ENCODE results near the gene EHBP1. TPM values are rescaled to one million over a fixed set of nuclear protein-coding genes. Genes with fewer than 3 reads are reported as not detected.

Gene EHBP1
- polyA plus RNA-seq, 1 of the 3 experiments (the other 2 are of a cell fraction), result 62.7 TPM

DNA sequence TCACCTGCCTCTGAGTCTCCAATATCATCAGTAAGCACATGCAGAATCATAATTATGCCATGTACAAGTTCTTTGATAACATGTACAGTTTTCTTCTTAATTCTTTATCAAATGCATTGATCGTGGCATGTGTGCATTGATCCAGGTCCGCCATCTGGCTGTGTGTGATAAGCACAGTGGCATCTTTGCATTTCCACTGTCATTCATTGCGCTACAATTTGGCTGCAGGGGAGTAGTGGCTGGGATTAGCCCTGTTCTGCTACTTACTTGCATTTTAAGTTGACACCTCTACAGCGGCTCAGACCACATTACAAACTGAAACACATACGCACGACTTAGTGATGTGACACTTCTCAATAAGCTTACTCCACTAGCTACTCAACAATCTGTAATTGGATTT is 261.5 kb downstream of the EHBP1 start:
- Histone ChIP-seq H3F3A (replicated peaks; ENCODE audit: insufficient read depth) (no peaks in the 10 kb centered on the region), H3K36me3 (replicated peaks in 1 of 2; ENCODE audit: control insufficient read depth in 1 of 2, insufficient read depth in 2 of 2, low read length in 1 of 2) (peaks cover 23 to 48% of the 10 kb centered on the region in 2 experiments), H4K20me1 (ENCODE audit: insufficient read depth) (no peaks in the 10 kb centered on the region), H3K79me2 (ENCODE audit: insufficient read depth) (no peaks in the 10 kb centered on the region), H3K9me3 (no peaks in the 10 kb centered on the region), H3K4me3 (ENCODE audit: low read depth in 2 of 2, low read length in 1 of 2) (no peak overlapping the region), H3K9ac (no peak overlapping the region), H3K4me2 (no peak overlapping the region), H3K9me2 (no peaks in the 10 kb centered on the region), H3K27me3 (ENCODE audit: insufficient read depth) (no peaks in the 10 kb centered on the region), H3K27ac (ENCODE audit: low read depth in 2 of 2, low read length in 1 of 2) (no peak overlapping the region), H3K4me1 (ENCODE audit: control insufficient read depth in 1 of 2, insufficient read depth in 2 of 2, low read depth in 1 of 2, low read length in 1 of 2) (no peaks in the 10 kb centered on the region; a peak in 2 of 4 replicates), H2AFZ (ENCODE audit: low read depth) (no peak overlapping the region)
- WGBS (ENCODE audit: low lambda C conversion rate), result 91% methylated on average over 6 of the region's 6 CpGs
- CTCF ChIA-PET, result no interaction called here
- peak; percentile 56 for TF ChIP-seq GATA2 (CRISPR knock-in tag; IDR thresholded peaks at IDR 0.05)
- TF ChIP-seq, protein P1, sequence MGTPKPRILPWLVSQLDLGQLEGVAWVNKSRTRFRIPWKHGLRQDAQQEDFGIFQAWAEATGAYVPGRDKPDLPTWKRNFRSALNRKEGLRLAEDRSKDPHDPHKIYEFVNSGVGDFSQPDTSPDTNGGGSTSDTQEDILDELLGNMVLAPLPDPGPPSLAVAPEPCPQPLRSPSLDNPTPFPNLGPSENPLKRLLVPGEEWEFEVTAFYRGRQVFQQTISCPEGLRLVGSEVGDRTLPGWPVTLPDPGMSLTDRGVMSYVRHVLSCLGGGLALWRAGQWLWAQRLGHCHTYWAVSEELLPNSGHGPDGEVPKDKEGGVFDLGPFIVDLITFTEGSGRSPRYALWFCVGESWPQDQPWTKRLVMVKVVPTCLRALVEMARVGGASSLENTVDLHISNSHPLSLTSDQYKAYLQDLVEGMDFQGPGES (IDR thresholded peaks at IDR 0.05; ENCODE audit: low read depth, low read length), result no peak
- DNase-seq, result peak; percentile 11
- POLR2A ChIA-PET, result no interaction called here

DNA sequence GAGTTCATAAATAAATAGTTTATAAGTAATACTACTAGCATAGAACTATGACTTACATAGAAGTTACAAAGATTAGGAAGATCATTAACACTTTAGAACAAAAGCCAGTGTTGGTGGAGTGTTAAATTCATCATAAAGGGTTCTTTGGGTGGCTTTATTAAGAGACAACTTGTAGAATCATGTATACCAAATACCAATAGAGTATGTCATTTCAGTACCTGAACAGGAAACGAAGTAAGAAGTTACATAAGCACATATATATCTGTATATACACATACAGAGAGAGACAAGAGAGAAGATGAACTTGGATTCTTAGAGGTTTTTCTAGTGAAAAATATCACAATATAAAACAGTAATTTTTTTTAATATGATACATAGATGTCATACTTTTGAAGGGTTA is 262.7 kb downstream of the EHBP1 start:
- ChIA-PET CTCF (no interaction called here), POLR2A (no interaction called here)
- TF ChIP-seq TEAD4 (IDR thresholded peaks at IDR 0.05; ENCODE audit: borderline replicate concordance, insufficient read depth) (no peak), TAF1 (IDR thresholded peaks at IDR 0.05; ENCODE audit: borderline replicate concordance, low read depth, low read length) (no peak), MEF2A (IDR thresholded peaks at IDR 0.05; ENCODE audit: borderline replicate concordance, low read depth) (no peak), MXI1 (IDR thresholded peaks at IDR 0.05; ENCODE audit: low read depth, low read length) (no peak), POLR2AphosphoS5 (IDR thresholded peaks at IDR 0.05; ENCODE audit: low read depth, low read length) (no peak), NRF1 (IDR thresholded peaks at IDR 0.05; ENCODE audit: low read depth, low read length) (no peak), NFIC (IDR thresholded peaks at IDR 0.05; ENCODE audit: borderline replicate concordance) (no peak), SMC3 (IDR thresholded peaks at IDR 0.05; ENCODE audit: low read depth, low read length) (no peak), RFX5 (IDR thresholded peaks at IDR 0.05; ENCODE audit: low read length) (no peak), FOXJ3 (CRISPR knock-in tag; IDR thresholded peaks at IDR 0.05) (no peak)
- TF ChIP-seq, protein P2, sequence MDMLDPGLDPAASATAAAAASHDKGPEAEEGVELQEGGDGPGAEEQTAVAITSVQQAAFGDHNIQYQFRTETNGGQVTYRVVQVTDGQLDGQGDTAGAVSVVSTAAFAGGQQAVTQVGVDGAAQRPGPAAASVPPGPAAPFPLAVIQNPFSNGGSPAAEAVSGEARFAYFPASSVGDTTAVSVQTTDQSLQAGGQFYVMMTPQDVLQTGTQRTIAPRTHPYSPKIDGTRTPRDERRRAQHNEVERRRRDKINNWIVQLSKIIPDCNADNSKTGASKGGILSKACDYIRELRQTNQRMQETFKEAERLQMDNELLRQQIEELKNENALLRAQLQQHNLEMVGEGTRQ (IDR thresholded peaks at IDR 0.05; ENCODE audit: borderline replicate concordance, low read depth, low read length), result no peak
- TF ChIP-seq, protein P3, sequence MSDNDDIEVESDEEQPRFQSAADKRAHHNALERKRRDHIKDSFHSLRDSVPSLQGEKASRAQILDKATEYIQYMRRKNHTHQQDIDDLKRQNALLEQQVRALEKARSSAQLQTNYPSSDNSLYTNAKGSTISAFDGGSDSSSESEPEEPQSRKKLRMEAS (IDR thresholded peaks at IDR 0.05; ENCODE audit: low read depth), result no peak
- TF ChIP-seq, protein P4, sequence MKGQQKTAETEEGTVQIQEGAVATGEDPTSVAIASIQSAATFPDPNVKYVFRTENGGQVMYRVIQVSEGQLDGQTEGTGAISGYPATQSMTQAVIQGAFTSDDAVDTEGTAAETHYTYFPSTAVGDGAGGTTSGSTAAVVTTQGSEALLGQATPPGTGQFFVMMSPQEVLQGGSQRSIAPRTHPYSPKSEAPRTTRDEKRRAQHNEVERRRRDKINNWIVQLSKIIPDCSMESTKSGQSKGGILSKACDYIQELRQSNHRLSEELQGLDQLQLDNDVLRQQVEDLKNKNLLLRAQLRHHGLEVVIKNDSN (IDR thresholded peaks at IDR 0.05; ENCODE audit: borderline replicate concordance, low read depth), result no peak
- TF ChIP-seq, protein P5, sequence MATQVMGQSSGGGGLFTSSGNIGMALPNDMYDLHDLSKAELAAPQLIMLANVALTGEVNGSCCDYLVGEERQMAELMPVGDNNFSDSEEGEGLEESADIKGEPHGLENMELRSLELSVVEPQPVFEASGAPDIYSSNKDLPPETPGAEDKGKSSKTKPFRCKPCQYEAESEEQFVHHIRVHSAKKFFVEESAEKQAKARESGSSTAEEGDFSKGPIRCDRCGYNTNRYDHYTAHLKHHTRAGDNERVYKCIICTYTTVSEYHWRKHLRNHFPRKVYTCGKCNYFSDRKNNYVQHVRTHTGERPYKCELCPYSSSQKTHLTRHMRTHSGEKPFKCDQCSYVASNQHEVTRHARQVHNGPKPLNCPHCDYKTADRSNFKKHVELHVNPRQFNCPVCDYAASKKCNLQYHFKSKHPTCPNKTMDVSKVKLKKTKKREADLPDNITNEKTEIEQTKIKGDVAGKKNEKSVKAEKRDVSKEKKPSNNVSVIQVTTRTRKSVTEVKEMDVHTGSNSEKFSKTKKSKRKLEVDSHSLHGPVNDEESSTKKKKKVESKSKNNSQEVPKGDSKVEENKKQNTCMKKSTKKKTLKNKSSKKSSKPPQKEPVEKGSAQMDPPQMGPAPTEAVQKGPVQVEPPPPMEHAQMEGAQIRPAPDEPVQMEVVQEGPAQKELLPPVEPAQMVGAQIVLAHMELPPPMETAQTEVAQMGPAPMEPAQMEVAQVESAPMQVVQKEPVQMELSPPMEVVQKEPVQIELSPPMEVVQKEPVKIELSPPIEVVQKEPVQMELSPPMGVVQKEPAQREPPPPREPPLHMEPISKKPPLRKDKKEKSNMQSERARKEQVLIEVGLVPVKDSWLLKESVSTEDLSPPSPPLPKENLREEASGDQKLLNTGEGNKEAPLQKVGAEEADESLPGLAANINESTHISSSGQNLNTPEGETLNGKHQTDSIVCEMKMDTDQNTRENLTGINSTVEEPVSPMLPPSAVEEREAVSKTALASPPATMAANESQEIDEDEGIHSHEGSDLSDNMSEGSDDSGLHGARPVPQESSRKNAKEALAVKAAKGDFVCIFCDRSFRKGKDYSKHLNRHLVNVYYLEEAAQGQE (IDR thresholded peaks at IDR 0.05; ENCODE audit: low read depth, low read length), result no peak
- TF ChIP-seq, protein P6, sequence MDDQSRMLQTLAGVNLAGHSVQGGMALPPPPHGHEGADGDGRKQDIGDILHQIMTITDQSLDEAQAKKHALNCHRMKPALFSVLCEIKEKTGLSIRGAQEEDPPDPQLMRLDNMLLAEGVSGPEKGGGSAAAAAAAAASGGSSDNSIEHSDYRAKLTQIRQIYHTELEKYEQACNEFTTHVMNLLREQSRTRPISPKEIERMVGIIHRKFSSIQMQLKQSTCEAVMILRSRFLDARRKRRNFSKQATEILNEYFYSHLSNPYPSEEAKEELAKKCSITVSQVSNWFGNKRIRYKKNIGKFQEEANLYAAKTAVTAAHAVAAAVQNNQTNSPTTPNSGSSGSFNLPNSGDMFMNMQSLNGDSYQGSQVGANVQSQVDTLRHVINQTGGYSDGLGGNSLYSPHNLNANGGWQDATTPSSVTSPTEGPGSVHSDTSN (IDR thresholded peaks at IDR 0.05), result no peak
- Histone ChIP-seq H3K36me3 (replicated peaks in 1 of 2; ENCODE audit: control insufficient read depth in 1 of 2, insufficient read depth in 2 of 2, low read length in 1 of 2) (peaks cover 19 to 45% of the 10 kb centered on the region in 2 experiments), H3K27ac (ENCODE audit: low read depth in 2 of 2, low read length in 1 of 2) (no peak overlapping the region), H3K27me3 (ENCODE audit: insufficient read depth) (no peaks in the 10 kb centered on the region), H3K4me2 (no peak overlapping the region), H4K20me1 (ENCODE audit: insufficient read depth) (no peaks in the 10 kb centered on the region), H3K9ac (no peak overlapping the region), H2AFZ (ENCODE audit: low read depth) (no peak overlapping the region), H3K9me2 (no peaks in the 10 kb centered on the region), H3F3A (replicated peaks; ENCODE audit: insufficient read depth) (no peaks in the 10 kb centered on the region), H3K79me2 (ENCODE audit: insufficient read depth) (no peaks in the 10 kb centered on the region), H3K4me1 (ENCODE audit: control insufficient read depth in 1 of 2, insufficient read depth in 2 of 2, low read depth in 1 of 2, low read length in 1 of 2) (no peaks in the 10 kb centered on the region; a peak in 2 of 4 replicates), H3K9me3 (no peaks in the 10 kb centered on the region), H3K4me3 (ENCODE audit: low read depth in 2 of 2, low read length in 1 of 2) (no peak overlapping the region)
- WGBS (ENCODE audit: low lambda C conversion rate), result 93% methylated on average over 1 of the region's 1 CpG
- DNase-seq, result no peak
